DND-41 (cell line): ENCODE measurements around the gene MMP28.
A peak's percentile ranks its signal among the peaks of the same experiment; 100 is the strongest.

Experiments
- ATAC-seq: fragments of 200-7000 bp; cut with Tn5 transposase; 3 replicates; pipeline ENCODE4 v1.9.1; 2021; ENCODE audit warnings: low read depth; ENCODE audit not compliant: insufficient read depth
- DNase-seq: peaks from one replicate; pipeline ENCODE4 v3.0.0-alpha.2; 2020
- H2AFZ ChIP-seq: 2 replicates; pipeline ENCODE4 v1.6.0; 2012; ENCODE audit warnings: low read depth, low read length
- H3K27ac ChIP-seq: 2 replicates; pipeline ENCODE4 v1.5.1; 2012; ENCODE audit warnings: low read length, inconsistent platforms
- H3K27me3 ChIP-seq: fragments of 200-600 bp; sonication (generic); 2 replicates; pipeline ENCODE4 v1.6.0; 2012; ENCODE audit warnings: low read length, mild to moderate bottlenecking, inconsistent platforms; ENCODE audit not compliant: insufficient read depth, poor library complexity
- H3K36me3 ChIP-seq: 2 replicates; pipeline ENCODE4 v1.5.1; 2012; ENCODE audit warnings: low read length, inconsistent platforms; ENCODE audit not compliant: insufficient read depth
- H3K4me1 ChIP-seq: 2 replicates; pipeline ENCODE4 v1.5.1; 2012; ENCODE audit warnings: mild to moderate bottlenecking, low read length; ENCODE audit not compliant: insufficient read depth
- H3K4me2 ChIP-seq: 2 replicates; pipeline ENCODE4 v1.6.0; 2012; ENCODE audit warnings: mild to moderate bottlenecking, moderate library complexity, low read length, inconsistent platforms; ENCODE audit not compliant: insufficient read depth
- H3K4me3 ChIP-seq, 2 experiments: fragments of 200-600 bp in 1 of 2; shearing (Covaris generic) in 1 of 2; 2 replicates each; pipeline ENCODE4 v1.5.1; 2012 to 2016; ENCODE audit warnings: inconsistent platforms in 2 of 2, low read length in 2 of 2, mild to moderate bottlenecking in 2 of 2, low read depth in 1 of 2, moderate library complexity in 1 of 2
- H3K79me2 ChIP-seq: 2 replicates; pipeline ENCODE4 v1.6.0; 2012; ENCODE audit warnings: low read length, inconsistent platforms; ENCODE audit not compliant: insufficient read depth
- H3K9ac ChIP-seq: 2 replicates; pipeline ENCODE4 v1.6.0; 2012; ENCODE audit warnings: low read depth, mild to moderate bottlenecking, inconsistent platforms, low read length, moderate library complexity
- H3K9me3 ChIP-seq: 2 replicates; pipeline ENCODE4 v1.5.1; 2012; ENCODE audit warnings: low read length, moderate library complexity, mild to moderate bottlenecking, inconsistent platforms; ENCODE audit not compliant: insufficient read depth, severe bottlenecking
- H4K20me1 ChIP-seq: 2 replicates; pipeline ENCODE4 v1.6.0; 2012; ENCODE audit warnings: low read length; ENCODE audit not compliant: insufficient read depth
- CTCF ChIP-seq: IDR thresholded peaks from 2 replicates; pipeline ENCODE4 v1.5.1; 2012; ENCODE audit warnings: borderline replicate concordance, low read length, moderate library complexity, mild to moderate bottlenecking; ENCODE audit not compliant: poor library complexity, severe bottlenecking; ENCODE audit errors: extremely low read depth
- EZH2 ChIP-seq: IDR thresholded peaks from 3 replicates; pipeline ENCODE4 v1.6.1; 2012; ENCODE audit warnings: borderline replicate concordance, low read depth, mild to moderate bottlenecking, moderate library complexity, low read length, inconsistent platforms; ENCODE audit not compliant: severe bottlenecking

MMP28 gene

GRCh38 chr17:35808962-35809854, 13.8 kb upstream of the MMP28 start, which contains the start of gene TAF15:
Gene TAF15 (plus strand): TSS chr17:35809484. CDS start chr17:35809570, 86 bp downstream.
- Histone ChIP-seq H3K9me3 (no peaks in the 10 kb centered on the region), H3K36me3 (peaks cover 25% of the 10 kb centered on the region), H4K20me1 (peaks cover 46% of the 10 kb centered on the region), H3K4me3 (peak within 1 kb of the TSS; percentile 55 to 72), H3K27me3 (no peaks in the 10 kb centered on the region), H3K79me2 (peaks cover 54% of the 10 kb centered on the region), H3K4me2 (peak within 1 kb of the TSS; percentile 87), H2AFZ (peak within 1 kb of the TSS; percentile 76), H3K9ac (peak within 1 kb of the TSS; percentile 73), H3K27ac (peak within 1 kb of the TSS; percentile 82), H3K4me1 (peaks cover 49% of the 10 kb centered on the region)
- ATAC-seq = peak; percentile 92
- no peak for TF ChIP-seq EZH2
- TF ChIP-seq CTCF = peak; percentile 97
- peak; percentile 98 for DNase-seq

GRCh38 chr17:35808240-35808961, 13.0 kb upstream of the MMP28 start:
- H3K36me3 ChIP-seq = peaks cover 20% of the 10 kb centered on the region
- H3K4me2 ChIP-seq = peak overlapping the region; percentile 69
- peaks cover 47% of the 10 kb centered on the region for H3K4me1 ChIP-seq
- H3K79me2 ChIP-seq = peaks cover 46% of the 10 kb centered on the region
- H3K9ac ChIP-seq = peak overlapping the region; percentile 73
- H4K20me1 ChIP-seq = peaks cover 38% of the 10 kb centered on the region
- peak overlapping the region; percentile 51 for H2AFZ ChIP-seq
- no peaks in the 10 kb centered on the region for H3K9me3 ChIP-seq
- ATAC-seq (peak; percentile 1; the same call in 1 of the 3 replicates), DNase-seq (peak; percentile 49)
- no peak for TF ChIP-seq CTCF
- no peak for TF ChIP-seq EZH2
- H3K27ac ChIP-seq = peak overlapping the region; percentile 82
- H3K4me3 ChIP-seq = peak overlapping the region; percentile 22 to 72; a peak in 3 of 4 replicates
- no peaks in the 10 kb centered on the region for H3K27me3 ChIP-seq

- Histone ChIP-seq H3K27ac (peak overlapping the region; percentile 82), H4K20me1 (peaks cover 30% of the 10 kb centered on the region), H3K36me3 (peaks cover 20% of the 10 kb centered on the region), H3K9ac (peak overlapping the region; percentile 73), H3K4me3 (peak overlapping the region in 1 of 2 experiments; percentile 72; a peak in 2 of 4 replicates), H3K79me2 (peaks cover 37% of the 10 kb centered on the region), H3K9me3 (no peaks in the 10 kb centered on the region), H3K27me3 (no peaks in the 10 kb centered on the region), H2AFZ (peak overlapping the region; percentile 51), H3K4me2 (peak overlapping the region; percentile 69), H3K4me1 (peaks cover 38% of the 10 kb centered on the region)
- ATAC-seq (no peak), DNase-seq (no peak)
- no peak for TF ChIP-seq EZH2
- no peak for TF ChIP-seq CTCF
Observed at GRCh38 chr17:35807371-35808144, 12.1 kb upstream of the MMP28 start.
